Esophagus muscularis mucosa (tissue), 4 donors: ENCODE results near the gene TMUB1. TPM values are rescaled to one million over a fixed set of nuclear protein-coding genes. Genes with fewer than 3 reads are reported as not detected.
"Not testable (repeated sequence)": the region's sequence is repeated elsewhere in the genome, so short reads cannot be mapped to it uniquely, and the experiment has no call there.

Experiments used
- DNase-seq: peaks from one replicate; pipeline ENCODE4 v3.0.0-alpha.2; 2017; ENCODE audit errors: extremely low spot score
- H3K27ac ChIP-seq, 4 donors: fragments of 200-600 bp; sonication (generic); replicated peaks in 1 of 4; 1 replicate in 3 of 4; 2 replicates in 1 of 4; pipeline ENCODE4 v1.5.1; 2016 to 2019; ENCODE audit warnings: mild to moderate bottlenecking in 1 of 4
- H3K27me3 ChIP-seq, 4 donors: fragments of 200-600 bp; sonication (generic); one replicate each; pipeline versions ENCODE4 v1.5.1 to v1.6.0; 2016 to 2019
- H3K36me3 ChIP-seq, 4 donors: fragments of 200-600 bp; sonication (generic); one replicate each; pipeline ENCODE4 v1.5.1; 2016 to 2019
- H3K4me1 ChIP-seq, 4 donors: fragments of 200-600 bp; sonication (generic); one replicate each; pipeline ENCODE4 v1.5.1; 2016 to 2019
- H3K4me3 ChIP-seq, 4 donors: fragments of 200-600 bp; sonication (generic); 1 replicate in 2 of 4; 2 replicates in 2 of 4; pipeline ENCODE4 v1.5.1; 2016 to 2019; ENCODE audit warnings: mild to moderate bottlenecking in 4 of 4, moderate library complexity in 1 of 4
- H3K9me3 ChIP-seq, 4 donors: fragments of 200-600 bp; sonication (generic); 1 replicate in 3 of 4; 2 replicates in 1 of 4; pipeline ENCODE4 v1.5.1; 2016 to 2019
- CTCF ChIP-seq, 3 experiments: fragments of 200-600 bp in 2 of 3; fragments of 450-650 bp in 1 of 3; sonication (generic) in 2 of 3; IDR thresholded peaks; one replicate each; pipeline ENCODE4 v1.5.1; 2017 to 2019; ENCODE audit warnings: antibody characterized with exemption in 3 of 3, mild to moderate bottlenecking in 2 of 3, moderate library complexity in 1 of 3
- EP300 ChIP-seq: sonication (generic); formaldehyde crosslinking; IDR thresholded peaks from one replicate; pipeline ENCODE4 v1.6.1; 2017; ENCODE audit warnings: antibody characterized with exemption
- POLR2A ChIP-seq: fragments of 450-650 bp; IDR thresholded peaks from one replicate; pipeline ENCODE4 v1.6.1; 2017; ENCODE audit warnings: antibody characterized with exemption, moderate library complexity, mild to moderate bottlenecking, low read depth
- POLR2AphosphoS5 ChIP-seq, 2 donors: sonication (generic); formaldehyde crosslinking; IDR thresholded peaks; one replicate each; pipeline ENCODE4 v1.6.1; 2017; ENCODE audit warnings: antibody characterized with exemption in 2 of 2
- WGBS: methylation state at CpG from one replicate; pipeline ENCODE4 v1.1.5; 2018; 5-methylcytosine and 5-hydroxymethylcytosine counted together
- intact Hi-C: fragments of 100-400 bp; cut with DNase I; formaldehyde crosslinking; loops from one replicate; pipeline ENCODE4 v1.15.1; 2023
- total RNA-seq, 4 donors: library from RNA; depleted of rRNA; stranded (reverse); fragments of >200 nt; gene quantifications; one replicate each; pipeline versions ENCODE4 v1.1.0 to v1.2.1, GENCODE V29; 2016

TMUB1 gene
- total RNA-seq, 4 donors from 2014 or later, result 39.0 to 66.6 (median 51.4) TPM

GRCh38 chr7:151043959-151044358 lies 39.3 kb downstream of the TMUB1 start:
- H3K4me3 ChIP-seq, result no peak overlapping the region
- intact Hi-C loops, result no loop called here
- WGBS, result 98% methylated on average over 7 of the region's 20 CpGs
- H3K9me3 ChIP-seq, result no peaks in the 10 kb centered on the region
- no peaks in the 10 kb centered on the region for H3K27me3 ChIP-seq
- no peak for DNase-seq
- peaks cover 0 to 62% (median 51%) of the 10 kb centered on the region in 4 donors for H3K36me3 ChIP-seq
- TF ChIP-seq EP300 (no peak), POLR2AphosphoS5 (IDR thresholded peaks at IDR 0.05) (no peak), CTCF (IDR thresholded peaks at IDR 0.05) (no peak), POLR2A (no peak)
- H3K27ac ChIP-seq, result no peak overlapping the region
- H3K4me1 ChIP-seq, result peaks cover 8 to 25% (median 21%) of the 10 kb centered on the region in 4 donors

- H3K27me3 ChIP-seq, H3K4me3 ChIP-seq, H3K9me3 ChIP-seq, DNase-seq, intact Hi-C loops, H3K27ac ChIP-seq: not testable (repeated sequence)
- Histone ChIP-seq H3K36me3 (peaks cover 0 to 62% (median 51%) of the 10 kb centered on the region in 4 donors), H3K4me1 (peaks cover 13 to 30% (median 26%) of the 10 kb centered on the region in 4 donors)
- 91% methylated on average over 10 of the region's 10 CpGs for WGBS
Observed at GRCh38 chr7:151043449-151043848, 39.8 kb downstream of the TMUB1 start.

DNA sequence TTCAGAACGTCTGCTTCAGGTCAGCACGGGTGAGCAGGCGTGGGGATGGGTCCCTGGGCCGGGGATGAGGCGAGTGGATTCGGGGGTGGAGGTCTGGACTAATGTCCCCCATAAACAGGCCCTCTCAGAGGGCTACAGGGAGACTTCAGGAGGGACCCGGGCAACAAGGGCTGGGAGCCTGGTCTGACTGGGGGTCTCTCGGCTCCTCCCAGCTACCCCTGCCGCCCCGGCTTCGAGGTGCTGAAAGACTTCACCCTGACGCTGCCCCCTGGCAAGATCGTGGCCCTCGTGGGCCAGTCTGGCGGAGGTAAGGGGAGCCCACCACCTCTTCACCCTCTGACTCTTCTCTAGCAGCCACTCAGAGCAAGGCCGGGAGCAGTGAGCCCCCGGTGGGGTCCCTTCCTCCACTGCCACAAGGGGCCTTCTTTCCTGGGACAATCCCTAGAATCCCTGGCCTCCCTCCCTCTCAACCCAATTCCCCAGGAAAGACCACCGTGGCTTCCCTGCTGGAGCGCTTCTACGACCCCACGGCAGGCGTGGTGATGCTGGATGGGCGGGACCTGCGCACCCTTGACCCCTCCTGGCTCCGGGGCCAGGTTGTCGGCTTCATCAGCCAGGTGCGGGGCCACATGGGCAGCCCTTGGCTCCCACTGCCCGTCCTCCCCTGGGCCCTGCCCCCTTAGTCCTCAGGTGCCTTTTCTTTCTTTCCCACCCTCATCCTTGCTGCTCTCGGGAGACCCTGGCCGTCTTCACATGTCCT lies 42.5 kb downstream of the TMUB1 start:
- Histone ChIP-seq H3K27ac (no peak overlapping the region), H3K4me1 (peaks cover 14 to 18% (median 17%) of the 10 kb centered on the region in 4 donors), H3K4me3 (no peak overlapping the region), H3K9me3 (no peaks in the 10 kb centered on the region), H3K27me3 (no peaks in the 10 kb centered on the region), H3K36me3 (peaks cover 14 to 78% (median 66%) of the 10 kb centered on the region in 4 donors)
- TF ChIP-seq CTCF (IDR thresholded peaks at IDR 0.05) (no peak), EP300 (no peak), POLR2AphosphoS5 (IDR thresholded peaks at IDR 0.05) (no peak)
- intact Hi-C loops, result no loop called here
- WGBS, result 86% methylated on average over 15 of the region's 30 CpGs
- no peak for DNase-seq

GRCh38 chr7:151039850-151040548 lies 43.3 kb downstream of the TMUB1 start:
- WGBS, result 74% methylated on average over 18 of the region's 18 CpGs
- H3K36me3 ChIP-seq, result peaks cover 18 to 78% (median 64%) of the 10 kb centered on the region in 4 donors
- no peak for TF ChIP-seq POLR2AphosphoS5 (IDR thresholded peaks at IDR 0.05)
- TF ChIP-seq POLR2A, result no peak
- no peak for TF ChIP-seq EP300
- TF ChIP-seq CTCF (IDR thresholded peaks at IDR 0.05), result no peak

More at GRCh38 chr7:151039850-151040548, 43.3 kb downstream of the TMUB1 start:
- intact Hi-C loops, result no loop called here
- H3K4me3 ChIP-seq, result no peak overlapping the region
- no peaks in the 10 kb centered on the region for H3K27me3 ChIP-seq
- H3K27ac ChIP-seq, result no peak overlapping the region
- no peak for DNase-seq
- H3K4me1 ChIP-seq, result peaks cover 17 to 19% (median 18%) of the 10 kb centered on the region in 4 donors
- H3K9me3 ChIP-seq, result no peaks in the 10 kb centered on the region
